ENCODE results near the gene POTEM.
"Not testable (repeated sequence)": the region's sequence is repeated elsewhere in the genome, so short reads cannot be mapped to it uniquely, and the experiment has no call there.

- TF ChIP-seq EZH2 (IDR thresholded peaks at IDR 0.05; ENCODE audit: borderline replicate concordance, low read length); CTCF (conservative IDR thresholded peaks at IDR 0.05 in 1 of 2, IDR thresholded peaks at IDR 0.05 in 1 of 2; ENCODE audit: extremely low read depth in 1 of 2, insufficient read depth in 1 of 2, low read depth in 1 of 2, low read length in 2 of 2): not testable (repeated sequence)
These were observed 2.4 kb upstream of the POTEM start for GRCh38 chr14:18964878-18965277.

Data from mammary epithelial cell (primary cell).